HepG2 (cell line): Measurements from ENCODE around the gene GFOD1.

Experiments used
- HOXA7 ChIP-seq: sonication (generic); formaldehyde crosslinking; IDR thresholded peaks from 2 replicates; pipeline ENCODE4 v1.8.1; 2022; ENCODE audit warnings: mild to moderate bottlenecking, missing genetic modification reagents, moderate library complexity
- MAFK ChIP-seq, 2 experiments: IDR thresholded peaks in 1 of 2; conservative IDR thresholded peaks in 1 of 2; 2 replicates each; pipeline ENCODE4 v1.6.1; 2011; ENCODE audit warnings: improper control_type of control experiment in 2 of 2, low read length in 2 of 2
- PATZ1 ChIP-seq: sonication (generic); formaldehyde crosslinking; IDR thresholded peaks from 2 replicates; pipeline ENCODE4 v1.4.0; 2020; ENCODE audit warnings: missing genetic modification reagents
- RAD21 ChIP-seq: fragments of 450-650 bp; formaldehyde crosslinking; IDR thresholded peaks from 2 replicates; pipeline ENCODE4 v1.5.0; 2020; ENCODE audit warnings: mild to moderate bottlenecking
- THAP9 ChIP-seq: sonication (generic); formaldehyde crosslinking; IDR thresholded peaks from 2 replicates; pipeline ENCODE4; 2020; ENCODE audit warnings: missing genetic modification reagents, mild to moderate bottlenecking, borderline replicate concordance
- TF ChIP-seq, protein P1 (sequence below): sonication (generic); formaldehyde crosslinking; IDR thresholded peaks from 2 replicates; pipeline ENCODE4 v1.5.0; 2020; ENCODE audit warnings: mild to moderate bottlenecking, missing genetic modification reagents, moderate library complexity
- TF ChIP-seq, protein P2 (sequence below): sonication (generic); formaldehyde crosslinking; IDR thresholded peaks from 2 replicates; pipeline ENCODE4 v1.4.0; 2020; ENCODE audit warnings: missing genetic modification reagents

GRCh38 chr6:13472976-13473767 is 14.2 kb downstream of the GFOD1 start:
- no peak for TF ChIP-seq PATZ1 (CRISPR knock-in tag)
- TF ChIP-seq HOXA7 (CRISPR knock-in tag), result no peak
- TF ChIP-seq MAFK (conservative IDR thresholded peaks at IDR 0.05 in 1 of 2, IDR thresholded peaks at IDR 0.05 in 1 of 2; ENCODE audit: low read length in 2 of 2), result no peak
- TF ChIP-seq, protein P1, sequence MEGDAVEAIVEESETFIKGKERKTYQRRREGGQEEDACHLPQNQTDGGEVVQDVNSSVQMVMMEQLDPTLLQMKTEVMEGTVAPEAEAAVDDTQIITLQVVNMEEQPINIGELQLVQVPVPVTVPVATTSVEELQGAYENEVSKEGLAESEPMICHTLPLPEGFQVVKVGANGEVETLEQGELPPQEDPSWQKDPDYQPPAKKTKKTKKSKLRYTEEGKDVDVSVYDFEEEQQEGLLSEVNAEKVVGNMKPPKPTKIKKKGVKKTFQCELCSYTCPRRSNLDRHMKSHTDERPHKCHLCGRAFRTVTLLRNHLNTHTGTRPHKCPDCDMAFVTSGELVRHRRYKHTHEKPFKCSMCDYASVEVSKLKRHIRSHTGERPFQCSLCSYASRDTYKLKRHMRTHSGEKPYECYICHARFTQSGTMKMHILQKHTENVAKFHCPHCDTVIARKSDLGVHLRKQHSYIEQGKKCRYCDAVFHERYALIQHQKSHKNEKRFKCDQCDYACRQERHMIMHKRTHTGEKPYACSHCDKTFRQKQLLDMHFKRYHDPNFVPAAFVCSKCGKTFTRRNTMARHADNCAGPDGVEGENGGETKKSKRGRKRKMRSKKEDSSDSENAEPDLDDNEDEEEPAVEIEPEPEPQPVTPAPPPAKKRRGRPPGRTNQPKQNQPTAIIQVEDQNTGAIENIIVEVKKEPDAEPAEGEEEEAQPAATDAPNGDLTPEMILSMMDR (CRISPR knock-in tag), result no peak
- no peak for TF ChIP-seq THAP9
- no peak for TF ChIP-seq RAD21 (CRISPR knock-in tag)
- TF ChIP-seq, protein P2, sequence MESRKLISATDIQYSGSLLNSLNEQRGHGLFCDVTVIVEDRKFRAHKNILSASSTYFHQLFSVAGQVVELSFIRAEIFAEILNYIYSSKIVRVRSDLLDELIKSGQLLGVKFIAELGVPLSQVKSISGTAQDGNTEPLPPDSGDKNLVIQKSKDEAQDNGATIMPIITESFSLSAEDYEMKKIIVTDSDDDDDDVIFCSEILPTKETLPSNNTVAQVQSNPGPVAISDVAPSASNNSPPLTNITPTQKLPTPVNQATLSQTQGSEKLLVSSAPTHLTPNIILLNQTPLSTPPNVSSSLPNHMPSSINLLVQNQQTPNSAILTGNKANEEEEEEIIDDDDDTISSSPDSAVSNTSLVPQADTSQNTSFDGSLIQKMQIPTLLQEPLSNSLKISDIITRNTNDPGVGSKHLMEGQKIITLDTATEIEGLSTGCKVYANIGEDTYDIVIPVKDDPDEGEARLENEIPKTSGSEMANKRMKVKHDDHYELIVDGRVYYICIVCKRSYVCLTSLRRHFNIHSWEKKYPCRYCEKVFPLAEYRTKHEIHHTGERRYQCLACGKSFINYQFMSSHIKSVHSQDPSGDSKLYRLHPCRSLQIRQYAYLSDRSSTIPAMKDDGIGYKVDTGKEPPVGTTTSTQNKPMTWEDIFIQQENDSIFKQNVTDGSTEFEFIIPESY (CRISPR knock-in tag), result no peak
